Natural killer cell treated with Interleukin-12 subunit alpha and Interleukin-12 subunit beta and Interleukin-15 and Interleukin-18, amount 100 ng/mL, for 72 hours (primary cell): ENCODE data around the gene C1QTNF5. TPM values are rescaled to one million over a fixed set of nuclear protein-coding genes. Genes with fewer than 3 reads are reported as not detected.

Source experiments
- ATAC-seq, 2 donors: fragments of 150-1000 bp; cut with Tn5 transposase in 1 of 2; sonication (Bioruptor Pico), chemical (Tn5 transposase) in 1 of 2; 2 replicates each; pipeline ENCODE4 v1.10.0; 2021
- DNase-seq: peaks from one replicate; pipeline ENCODE4 v3.0.0; 2022; ENCODE audit warnings: low spot score
- H3K27ac Mint-ChIP-seq, 2 donors: 1 replicate in 1 of 2; 2 replicates in 1 of 2; pipeline ENCODE4 v1.8.0; 2022; ENCODE audit warnings: mixed read lengths in 2 of 2, mild to moderate bottlenecking in 1 of 2, moderate library complexity in 1 of 2
- H3K27me3 Mint-ChIP-seq, 2 donors: 1 replicate in 1 of 2; 2 replicates in 1 of 2; pipeline ENCODE4 v1.8.0; 2022; ENCODE audit warnings: mixed read lengths in 2 of 2
- H3K36me3 Mint-ChIP-seq: one replicate; pipeline ENCODE4 v1.8.0; 2022; ENCODE audit warnings: mixed read lengths
- H3K4me1 Mint-ChIP-seq, 2 donors: 1 replicate in 1 of 2; 2 replicates in 1 of 2; pipeline ENCODE4 v1.8.0; 2022; ENCODE audit warnings: low read depth in 2 of 2, mixed read lengths in 2 of 2, mild to moderate bottlenecking in 1 of 2
- H3K4me3 Mint-ChIP-seq: one replicate; pipeline ENCODE4 v1.8.0; 2022; ENCODE audit warnings: mixed read lengths
- H3K9me3 Mint-ChIP-seq: 2 replicates; pipeline ENCODE4 v1.8.0; 2022; ENCODE audit warnings: mixed read lengths
- total RNA-seq, 2 donors: library from RNA; stranded (reverse); gene quantifications; one replicate each; pipeline ENCODE4 v1.2.3, GENCODE V29; 2022

C1QTNF5 gene
- total RNA-seq, 2 donors from 2014 or later, result not detected

GRCh38 chr11:119306373-119306890 lies 34.3 kb downstream of the C1QTNF5 start:
- no peaks in the 10 kb centered on the region for H3K27me3 Mint-ChIP-seq
- H3K27ac Mint-ChIP-seq, result peak overlapping the region; percentile 39 to 51
- H3K4me1 Mint-ChIP-seq, result peaks cover 5 to 8% of the 10 kb centered on the region in 2 donors
- peak in 1 of 2 donors; percentile 48 for ATAC-seq
- H3K4me3 Mint-ChIP-seq, result no peak overlapping the region
- peaks cover 8% of the 10 kb centered on the region for H3K36me3 Mint-ChIP-seq
- DNase-seq, result no peak
- no peaks in the 10 kb centered on the region for H3K9me3 Mint-ChIP-seq

GRCh38 chr11:119305556-119306372 lies 34.9 kb downstream of the C1QTNF5 start:
- no peak for ATAC-seq
- no peaks in the 10 kb centered on the region for H3K27me3 Mint-ChIP-seq

GRCh38 chr11:119303227-119303718 lies 37.4 kb downstream of the C1QTNF5 start:
- DNase-seq (no peak), ATAC-seq (no peak)
- Mint-ChIP-seq H3K27me3 (no peaks in the 10 kb centered on the region), H3K4me3 (no peak overlapping the region), H3K27ac (no peak overlapping the region), H3K36me3 (peaks cover 15% of the 10 kb centered on the region), H3K4me1 (peaks cover 5 to 8% of the 10 kb centered on the region in 2 donors), H3K9me3 (no peaks in the 10 kb centered on the region)

More at GRCh38 chr11:119305556-119306372, 34.9 kb downstream of the C1QTNF5 start:
- H3K4me3 Mint-ChIP-seq, result no peak overlapping the region
- H3K9me3 Mint-ChIP-seq, result no peaks in the 10 kb centered on the region
- DNase-seq, result no peak
- peaks cover 5 to 8% of the 10 kb centered on the region in 2 donors for H3K4me1 Mint-ChIP-seq
- peaks cover 8% of the 10 kb centered on the region for H3K36me3 Mint-ChIP-seq
- H3K27ac Mint-ChIP-seq, result peak overlapping the region; percentile 23 to 25

- no peak for ATAC-seq
- Mint-ChIP-seq H3K9me3 (no peaks in the 10 kb centered on the region), H3K4me3 (no peak overlapping the region), H3K36me3 (peaks cover 21% of the 10 kb centered on the region), H3K4me1 (peaks cover 3 to 4% of the 10 kb centered on the region in 2 donors), H3K27ac (no peak overlapping the region), H3K27me3 (no peaks in the 10 kb centered on the region)
- no peak for DNase-seq
These were observed 40.3 kb downstream of the C1QTNF5 start for GRCh38 chr11:119300198-119300964.

- no peak overlapping the region for H3K4me3 Mint-ChIP-seq
- no peaks in the 10 kb centered on the region for H3K27me3 Mint-ChIP-seq
- H3K27ac Mint-ChIP-seq, result no peak overlapping the region
- H3K4me1 Mint-ChIP-seq, result no peaks in the 10 kb centered on the region
- no peaks in the 10 kb centered on the region for H3K9me3 Mint-ChIP-seq
- ATAC-seq, result no peak
- no peak for DNase-seq
- H3K36me3 Mint-ChIP-seq, result peaks cover 17% of the 10 kb centered on the region
These were observed 41.3 kb downstream of the C1QTNF5 start for GRCh38 chr11:119299416-119299815.

- Mint-ChIP-seq H3K4me1 (no peaks in the 10 kb centered on the region), H3K4me3 (no peak overlapping the region), H3K36me3 (peaks cover 17% of the 10 kb centered on the region), H3K27ac (no peak overlapping the region), H3K27me3 (no peaks in the 10 kb centered on the region), H3K9me3 (no peaks in the 10 kb centered on the region)
- ATAC-seq (no peak), DNase-seq (no peak)
These were observed 42.0 kb downstream of the C1QTNF5 start for GRCh38 chr11:119298726-119299125.

- Mint-ChIP-seq H3K27me3 (no peaks in the 10 kb centered on the region), H3K9me3 (no peaks in the 10 kb centered on the region), H3K4me1 (no peaks in the 10 kb centered on the region), H3K27ac (no peak overlapping the region), H3K4me3 (no peak overlapping the region), H3K36me3 (peaks cover 17% of the 10 kb centered on the region)
- ATAC-seq, result no peak
- no peak for DNase-seq
These were observed 42.7 kb downstream of the C1QTNF5 start for GRCh38 chr11:119297938-119298337.

GRCh38 chr11:119295178-119295577 lies 45.5 kb downstream of the C1QTNF5 start:
- ATAC-seq, result no peak
- no peaks in the 10 kb centered on the region for H3K27me3 Mint-ChIP-seq
- no peaks in the 10 kb centered on the region for H3K4me1 Mint-ChIP-seq
- peaks cover 13% of the 10 kb centered on the region for H3K36me3 Mint-ChIP-seq
- H3K4me3 Mint-ChIP-seq, result no peak overlapping the region
- H3K27ac Mint-ChIP-seq, result no peak overlapping the region
- no peak for DNase-seq
- H3K9me3 Mint-ChIP-seq, result no peaks in the 10 kb centered on the region

- no peak for ATAC-seq
- no peaks in the 10 kb centered on the region for H3K4me1 Mint-ChIP-seq
- DNase-seq, result no peak
- no peak overlapping the region for H3K27ac Mint-ChIP-seq
- H3K9me3 Mint-ChIP-seq, result no peaks in the 10 kb centered on the region
- peaks cover 8% of the 10 kb centered on the region for H3K36me3 Mint-ChIP-seq
- no peak overlapping the region for H3K4me3 Mint-ChIP-seq
- H3K27me3 Mint-ChIP-seq, result no peaks in the 10 kb centered on the region
These were observed 47.2 kb downstream of the C1QTNF5 start for GRCh38 chr11:119293461-119293860.

- Mint-ChIP-seq H3K27me3 (no peaks in the 10 kb centered on the region), H3K4me3 (no peak overlapping the region), H3K4me1 (peaks cover 0 to 5% of the 10 kb centered on the region in 2 donors), H3K9me3 (no peaks in the 10 kb centered on the region), H3K36me3 (peaks cover 16% of the 10 kb centered on the region), H3K27ac (no peak overlapping the region)
- ATAC-seq (no peak), DNase-seq (no peak)
These were observed 49.7 kb downstream of the C1QTNF5 start for GRCh38 chr11:119290894-119291497.

Other genes starting within 250 kb of the C1QTNF5 start
- 10 to 100 TPM; 51.9 to 96.2 TPM for gene DPAGT1, start 239.0 kb downstream of the C1QTNF5 start, total RNA-seq
- 10 to 100 TPM; 37.9 to 58.4 TPM for gene C2CD2L, start 233.5 kb downstream of the C1QTNF5 start, total RNA-seq
- 10 to 100 TPM; 33.4 to 49.5 TPM for gene HINFP, start 219.3 kb downstream of the C1QTNF5 start, total RNA-seq
- gene ABCG4, start 191.8 kb downstream of the C1QTNF5 start, total RNA-seq, result not detected
- 10 to 100 TPM; 13.0 to 14.1 TPM for gene NLRX1, start 172.2 kb downstream of the C1QTNF5 start, total RNA-seq
- gene NHERF4, start 155.4 kb downstream of the C1QTNF5 start, total RNA-seq, result under 1 TPM in 1 of 2 donors, not detected in 1; 0.64 TPM
- 10 to 100 TPM; 29.1 to 50.5 TPM for gene CBL, start 134.5 kb downstream of the C1QTNF5 start, total RNA-seq
- 1 to 10 TPM in 1 of 2 donors, under 1 TPM in 1; 0.74 to 1.7 TPM for gene MCAM, start 23.8 kb downstream of the C1QTNF5 start, total RNA-seq
- gene RNF26, start 6.4 kb downstream of the C1QTNF5 start, total RNA-seq, result 10 to 100 TPM; 16.6 to 32.5 TPM
- gene MFRP, start 5.8 kb upstream of the C1QTNF5 start, total RNA-seq, result not detected
- not detected for gene USP2, start 40.8 kb upstream of the C1QTNF5 start, total RNA-seq
- gene THY1, start 82.3 kb upstream of the C1QTNF5 start, total RNA-seq, result not detected